HUES48 (cell line): ENCODE data around the gene CGB2.
"Not testable (repeated sequence)": the region's sequence is repeated elsewhere in the genome, so short reads cannot be mapped to it uniquely, and the experiment has no call there.

Experiments used
- H3K27ac ChIP-seq: one replicate; pipeline ENCODE4 v1.7.0; 2013; ENCODE audit warnings: low read depth, low read length, inconsistent platforms
- H3K27me3 ChIP-seq: 2 replicates; pipeline ENCODE4 v1.6.1; 2013; ENCODE audit warnings: mild to moderate bottlenecking, low read length; ENCODE audit not compliant: control insufficient read depth, insufficient read depth
- H3K36me3 ChIP-seq: 2 replicates; pipeline ENCODE4 v1.6.1; 2013; ENCODE audit warnings: low read length; ENCODE audit not compliant: control insufficient read depth, insufficient read depth
- H3K4me1 ChIP-seq: 2 replicates; pipeline ENCODE4 v1.6.1; 2013; ENCODE audit warnings: mild to moderate bottlenecking, low read length; ENCODE audit not compliant: control insufficient read depth, insufficient read depth
- H3K4me3 ChIP-seq: 2 replicates; pipeline ENCODE4 v1.5.1; 2013; ENCODE audit warnings: mild to moderate bottlenecking, low read depth, low read length
- H3K9ac ChIP-seq: 2 replicates; pipeline ENCODE4 v1.6.1; 2013; ENCODE audit warnings: mild to moderate bottlenecking, low read depth, low read length, moderate library complexity
- H3K9me3 ChIP-seq: 2 replicates; pipeline ENCODE4 v1.6.1; 2013; ENCODE audit warnings: low read length; ENCODE audit not compliant: control insufficient read depth, insufficient read depth

CGB2 gene

GRCh38 chr19:49020931-49021895 lies 10.5 kb upstream of the CGB2 start:
- Histone ChIP-seq H3K27me3 (peaks cover 26% of the 10 kb centered on the region), H3K9ac (no peak overlapping the region), H3K4me3 (no peak overlapping the region), H3K36me3 (peaks cover under 1% of the 10 kb centered on the region; the same call in 1 of the 2 replicates), H3K4me1 (peaks cover 16% of the 10 kb centered on the region), H3K9me3 (no peaks in the 10 kb centered on the region), H3K27ac (no peak overlapping the region)

DNA sequence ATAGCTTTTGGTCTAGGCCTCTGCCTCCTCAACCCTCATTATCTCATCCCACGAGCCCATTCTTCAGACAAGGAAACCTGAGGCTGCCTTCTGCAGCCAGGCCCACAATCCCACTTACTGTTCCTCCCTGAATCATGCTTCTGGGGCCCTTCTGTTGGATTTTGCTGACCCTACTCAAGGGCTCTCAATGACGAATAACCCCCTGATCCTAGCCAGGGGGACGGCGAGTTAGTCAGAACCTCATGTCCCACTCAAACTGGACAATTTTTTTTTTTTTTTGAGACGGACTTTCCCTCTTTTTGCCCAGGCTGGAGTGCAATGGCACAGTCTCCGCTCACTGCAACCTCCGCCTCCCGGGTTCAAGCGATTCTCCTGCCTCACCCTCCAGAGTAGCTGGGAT lies 9.6 kb upstream of the CGB2 start:
- no peak overlapping the region for H3K9ac ChIP-seq
- H3K9me3 ChIP-seq: no peaks in the 10 kb centered on the region
- H3K4me1 ChIP-seq: peaks cover 16% of the 10 kb centered on the region
- H3K27me3 ChIP-seq: peaks cover 26% of the 10 kb centered on the region
- H3K27ac ChIP-seq: no peak overlapping the region
- no peak overlapping the region for H3K4me3 ChIP-seq
- H3K36me3 ChIP-seq: no peaks in the 10 kb centered on the region

DNA sequence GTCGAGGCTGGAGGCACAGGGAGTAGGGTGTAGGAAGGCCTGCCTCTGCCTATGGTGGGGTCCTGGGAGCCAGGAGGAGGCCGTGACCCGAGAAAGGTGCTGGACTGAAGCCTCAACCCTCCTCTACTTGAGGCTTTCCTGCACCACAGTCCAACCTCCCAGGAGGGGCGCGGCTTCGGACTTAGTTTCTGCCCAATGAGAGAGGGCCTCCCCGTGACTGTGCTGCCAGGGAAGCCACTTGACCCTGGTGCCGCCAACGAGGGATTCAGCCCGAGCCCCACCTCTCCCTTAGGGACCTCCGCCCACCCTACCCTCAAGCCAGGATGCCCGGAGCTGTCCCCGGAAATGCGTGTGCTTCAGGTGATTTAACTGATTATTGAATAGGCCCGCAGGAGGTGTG lies 7.5 kb upstream of the CGB2 start, which contains the start of gene CGB3:
Gene CGB3 (minus strand): TSS at position 101 of the 400 bp plus-strand sequence. CDS start 362 bp downstream, outside the sequence.
- not testable (repeated sequence) for H3K4me1 ChIP-seq, H3K4me3 ChIP-seq, H3K36me3 ChIP-seq, H3K9ac ChIP-seq, H3K9me3 ChIP-seq, H3K27ac ChIP-seq
- H3K27me3 ChIP-seq: peaks cover 12% of the 10 kb centered on the region

- not testable (repeated sequence) for H3K4me3 ChIP-seq, H3K4me1 ChIP-seq, H3K9ac ChIP-seq, H3K36me3 ChIP-seq, H3K27ac ChIP-seq, H3K9me3 ChIP-seq
- peaks cover 12% of the 10 kb centered on the region for H3K27me3 ChIP-seq
Observed at GRCh38 chr19:49025088-49025487, 6.6 kb upstream of the CGB2 start.

DNA sequence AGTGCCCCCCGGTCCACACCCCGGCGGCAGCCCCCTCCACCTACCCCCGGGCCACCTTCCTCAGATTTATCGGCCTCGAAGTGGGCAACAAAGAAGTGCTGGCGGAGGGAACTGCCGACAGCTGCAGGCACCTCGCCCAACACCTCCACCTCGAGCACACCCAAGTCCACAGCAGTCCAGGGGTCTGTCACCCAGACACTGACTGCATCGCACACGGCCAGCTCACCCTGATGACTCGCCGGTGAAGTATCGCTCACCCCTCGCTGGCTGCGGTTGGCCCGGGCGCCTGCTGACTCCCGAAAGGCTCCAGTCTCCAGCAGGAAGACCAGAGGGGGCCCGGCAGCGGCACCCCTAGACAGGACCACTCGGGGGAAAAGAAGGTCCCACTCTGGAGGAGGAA lies 6.1 kb upstream of the CGB2 start:
- H3K4me3 ChIP-seq, H3K27ac ChIP-seq, H3K36me3 ChIP-seq, H3K27me3 ChIP-seq, H3K9ac ChIP-seq, H3K4me1 ChIP-seq, H3K9me3 ChIP-seq: not testable (repeated sequence)

DNA sequence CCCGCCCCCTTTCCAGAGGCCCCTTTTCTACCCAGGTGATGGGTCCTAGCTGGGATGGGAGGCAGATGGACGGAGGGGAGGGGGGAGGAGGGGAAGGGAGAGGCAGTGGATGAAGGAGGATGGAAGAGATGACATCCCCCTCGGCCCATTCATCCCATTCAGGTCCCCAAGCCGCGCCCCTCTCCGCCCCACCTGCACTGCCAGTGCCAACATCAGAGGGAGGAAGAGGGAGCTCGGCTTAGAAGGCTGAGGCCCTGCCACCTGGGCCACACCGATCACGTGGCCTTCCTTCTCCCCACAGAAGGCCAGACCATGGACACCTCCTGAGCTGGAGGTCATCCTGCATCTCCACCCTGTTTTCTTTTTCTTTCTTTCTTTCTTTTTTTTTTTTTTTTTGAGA lies 3.0 kb upstream of the CGB2 start:
- H3K36me3 ChIP-seq, H3K27ac ChIP-seq, H3K9ac ChIP-seq: not testable (repeated sequence)

DNA sequence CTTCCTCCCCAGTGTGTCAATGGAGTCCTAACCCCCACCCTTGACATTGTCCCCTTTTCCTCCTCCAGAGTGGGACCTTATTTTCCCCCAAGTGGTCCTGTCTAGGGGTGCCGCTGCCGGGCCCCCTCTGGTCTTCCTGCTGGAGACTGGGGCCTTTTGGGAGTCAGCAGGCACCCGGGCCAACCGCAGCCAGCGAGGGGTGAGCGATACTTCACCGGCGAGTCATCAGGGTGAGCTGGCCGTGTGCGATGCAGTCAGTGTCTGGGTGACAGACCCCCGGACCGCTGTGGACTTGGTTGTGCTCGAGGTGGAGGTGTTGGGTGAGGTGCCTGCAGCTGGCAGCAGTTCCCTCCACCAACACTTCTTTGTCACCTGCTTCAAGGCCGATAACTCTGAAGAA lies 1.9 kb upstream of the CGB2 start:
- H3K36me3 ChIP-seq, H3K27ac ChIP-seq, H3K4me3 ChIP-seq, H3K4me1 ChIP-seq, H3K9me3 ChIP-seq, H3K27me3 ChIP-seq, H3K9ac ChIP-seq: not testable (repeated sequence)

More for the DNA sequence above, 3.0 kb upstream of the CGB2 start:
- H3K9me3 ChIP-seq, H3K4me3 ChIP-seq, H3K4me1 ChIP-seq, H3K27me3 ChIP-seq: not testable (repeated sequence)

GRCh38 chr19:49030323-49030722 lies 1.4 kb upstream of the CGB2 start:
- H3K27ac ChIP-seq, H3K4me1 ChIP-seq, H3K9me3 ChIP-seq, H3K27me3 ChIP-seq, H3K9ac ChIP-seq, H3K4me3 ChIP-seq, H3K36me3 ChIP-seq: not testable (repeated sequence)

DNA sequence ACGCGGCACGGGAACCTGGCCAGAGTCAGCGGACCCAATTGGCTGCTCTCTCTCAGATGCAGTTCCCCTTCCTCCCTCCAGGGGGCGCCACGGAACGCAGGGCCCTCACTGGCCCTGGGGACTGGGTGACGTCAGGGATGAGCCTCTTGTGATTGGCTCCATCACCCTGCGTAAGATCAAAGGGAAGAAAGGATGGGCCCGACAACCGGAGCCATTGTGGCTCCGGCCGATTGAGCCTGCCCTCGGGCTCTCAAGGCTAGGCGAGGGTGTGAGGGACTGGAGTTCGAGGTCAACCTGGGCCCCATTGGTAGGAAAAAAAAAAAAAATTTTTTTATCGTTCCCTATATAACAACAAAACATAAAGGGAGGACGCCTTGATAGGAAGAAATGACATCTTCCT lies 5.1 kb downstream of the CGB2 start, which contains the start of gene CGB1:
Gene CGB1 (minus strand): TSS at position 81 of the 400 bp plus-strand sequence. CDS start 184 bp downstream, outside the sequence.
- H3K4me3 ChIP-seq, H3K9ac ChIP-seq, H3K9me3 ChIP-seq, H3K36me3 ChIP-seq, H3K27me3 ChIP-seq, H3K27ac ChIP-seq, H3K4me1 ChIP-seq: not testable (repeated sequence)

- H3K36me3 ChIP-seq, H3K9ac ChIP-seq, H3K27me3 ChIP-seq, H3K4me1 ChIP-seq, H3K9me3 ChIP-seq, H3K27ac ChIP-seq, H3K4me3 ChIP-seq: not testable (repeated sequence)
Observed at GRCh38 chr19:49038111-49038510, 6.4 kb downstream of the CGB2 start.

DNA sequence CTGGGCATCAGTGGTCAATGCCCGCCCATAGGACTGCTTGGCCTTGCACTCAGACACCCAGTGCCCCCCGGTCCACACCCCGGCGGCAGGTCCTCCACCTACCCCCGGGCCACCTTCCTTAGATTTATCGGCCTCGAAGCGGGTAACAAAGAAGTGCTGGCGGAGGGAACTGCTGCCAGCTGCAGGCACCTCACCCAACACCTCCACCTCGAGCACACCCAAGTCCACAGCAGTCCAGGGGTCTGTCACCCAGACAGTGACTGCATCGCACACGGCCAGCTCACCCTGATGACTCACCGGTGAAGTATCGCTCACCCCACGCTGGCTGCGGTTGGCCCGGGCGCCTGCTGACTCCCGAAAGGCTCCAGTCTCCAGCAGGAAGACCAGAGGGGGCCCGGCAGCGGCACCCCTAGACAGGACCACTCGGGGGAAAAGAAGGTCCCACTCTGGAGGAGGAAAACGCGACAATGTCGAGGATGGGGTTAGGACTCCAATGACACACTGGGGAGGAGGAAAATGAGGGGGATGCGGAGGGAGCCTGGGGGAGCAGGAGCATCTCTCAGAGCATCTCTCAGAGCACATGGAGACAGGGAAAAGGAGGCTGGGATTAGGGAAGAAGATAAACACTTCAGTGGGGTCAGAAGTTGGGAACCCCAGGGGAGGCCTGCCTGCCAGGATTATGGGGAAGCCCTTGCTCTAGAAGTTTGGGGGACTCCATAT lies 7.0 kb downstream of the CGB2 start:
- H3K27me3 ChIP-seq, H3K4me1 ChIP-seq, H3K9me3 ChIP-seq, H3K27ac ChIP-seq, H3K9ac ChIP-seq, H3K36me3 ChIP-seq, H3K4me3 ChIP-seq: not testable (repeated sequence)
